Testis (tissue), 2 donors: ENCODE measurements around the gene CCDC154.

Source experiments
- CTCF ChIP-seq, 3 experiments: fragments of 450-650 bp in 2 of 3; fragments of 200-600 bp in 1 of 3; sonication (generic) in 1 of 3; IDR thresholded peaks; one replicate each; pipeline ENCODE4 v1.5.1; 2016 to 2019; ENCODE audit warnings: antibody characterized with exemption in 3 of 3, mild to moderate bottlenecking in 2 of 3, moderate library complexity in 1 of 3
- POLR2A ChIP-seq: fragments of 450-650 bp; IDR thresholded peaks from one replicate; pipeline ENCODE4 v1.6.1; 2017; ENCODE audit warnings: antibody characterized with exemption, mild to moderate bottlenecking, moderate library complexity

- TF ChIP-seq CTCF (IDR thresholded peaks at IDR 0.05) (no peak), POLR2A (no peak)
Observed at GRCh38 chr16:1408171-1408837, 36.1 kb downstream of the CCDC154 start.
